Type B pancreatic cell (in vitro differentiated cells): ENCODE results near the gene MKLN1. TPM values are rescaled to one million over a fixed set of nuclear protein-coding genes. Genes with fewer than 3 reads are reported as not detected.

ENCODE experiments used
- DNase-seq: peaks from one replicate; pipeline ENCODE4 v3.0.0; 2021; ENCODE audit warnings: mixed read lengths; ENCODE audit not compliant: unreplicated experiment; ENCODE audit errors: extremely low spot score
- H3K27ac Mint-ChIP-seq: 2 replicates; pipeline ENCODE4 v1.8.0; 2021; ENCODE audit warnings: mild to moderate bottlenecking, mixed read lengths
- H3K27me3 Mint-ChIP-seq: 2 replicates; pipeline ENCODE4 v1.8.0; 2021; ENCODE audit warnings: mixed read lengths
- H3K36me3 Mint-ChIP-seq: 2 replicates; pipeline ENCODE4 v1.8.0; 2021; ENCODE audit warnings: mixed read lengths
- H3K4me1 Mint-ChIP-seq: one replicate; pipeline ENCODE4 v1.8.0; 2021; ENCODE audit warnings: mixed read lengths; ENCODE audit not compliant: unreplicated experiment
- H3K4me3 Mint-ChIP-seq: 2 replicates; pipeline ENCODE4 v1.8.0; 2021; ENCODE audit warnings: mild to moderate bottlenecking, mixed read lengths
- H3K9me3 Mint-ChIP-seq: 2 replicates; pipeline ENCODE4 v1.8.0; 2021; ENCODE audit warnings: mixed read lengths
- total RNA-seq: library from RNA; stranded (reverse); gene quantifications from 2 replicates; pipeline ENCODE4 v1.2.1, GENCODE V29; 2021; ENCODE audit warnings: low replicate concordance
- TF ChIP-seq, protein P1 (sequence below): fragments of 200-600 bp; sonication (generic); conservative IDR thresholded peaks from 2 replicates; pipeline ENCODE4 v1.5.0; 2021; ENCODE audit warnings: antibody characterized with exemption, mild to moderate bottlenecking

The MKLN1 gene
- total RNA-seq, 1 donor from 2014 or later = 47.7 TPM

DNA sequence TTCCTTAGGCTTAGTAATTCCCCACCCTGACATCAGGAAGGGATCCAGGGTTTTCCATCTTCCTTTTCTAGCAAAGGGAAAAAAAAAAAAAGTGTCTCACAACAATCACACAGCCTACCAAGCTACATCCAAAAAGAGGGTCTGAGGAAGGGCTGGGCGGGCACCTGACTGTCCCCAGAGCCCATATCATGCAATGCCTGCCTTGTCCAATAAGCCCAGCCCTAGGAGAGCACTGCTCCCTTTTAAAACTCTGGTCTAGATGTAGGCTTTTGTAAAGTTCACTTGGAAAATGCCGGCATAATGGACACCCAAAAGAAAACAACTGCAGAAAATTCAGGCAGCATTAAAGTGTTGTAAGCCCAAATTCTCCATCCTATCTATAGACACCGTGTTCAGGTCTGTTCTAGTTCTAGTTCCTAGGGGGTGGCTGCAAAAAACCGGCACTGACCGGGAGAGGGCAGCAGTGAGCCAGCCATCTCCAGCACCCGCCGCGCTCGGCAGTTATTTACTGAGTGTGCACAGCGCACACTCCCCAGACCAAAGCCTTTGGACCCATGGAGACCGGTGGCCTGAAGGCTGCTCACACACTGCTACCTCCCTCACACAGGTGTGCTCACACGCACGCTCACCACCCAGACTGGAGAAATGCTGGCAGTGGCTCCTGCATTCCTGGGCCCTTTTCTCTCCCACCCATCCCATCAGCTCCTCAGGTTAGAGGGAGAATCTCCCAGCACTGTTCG is 180.1 kb downstream of the MKLN1 start:
- TF ChIP-seq, protein P1, sequence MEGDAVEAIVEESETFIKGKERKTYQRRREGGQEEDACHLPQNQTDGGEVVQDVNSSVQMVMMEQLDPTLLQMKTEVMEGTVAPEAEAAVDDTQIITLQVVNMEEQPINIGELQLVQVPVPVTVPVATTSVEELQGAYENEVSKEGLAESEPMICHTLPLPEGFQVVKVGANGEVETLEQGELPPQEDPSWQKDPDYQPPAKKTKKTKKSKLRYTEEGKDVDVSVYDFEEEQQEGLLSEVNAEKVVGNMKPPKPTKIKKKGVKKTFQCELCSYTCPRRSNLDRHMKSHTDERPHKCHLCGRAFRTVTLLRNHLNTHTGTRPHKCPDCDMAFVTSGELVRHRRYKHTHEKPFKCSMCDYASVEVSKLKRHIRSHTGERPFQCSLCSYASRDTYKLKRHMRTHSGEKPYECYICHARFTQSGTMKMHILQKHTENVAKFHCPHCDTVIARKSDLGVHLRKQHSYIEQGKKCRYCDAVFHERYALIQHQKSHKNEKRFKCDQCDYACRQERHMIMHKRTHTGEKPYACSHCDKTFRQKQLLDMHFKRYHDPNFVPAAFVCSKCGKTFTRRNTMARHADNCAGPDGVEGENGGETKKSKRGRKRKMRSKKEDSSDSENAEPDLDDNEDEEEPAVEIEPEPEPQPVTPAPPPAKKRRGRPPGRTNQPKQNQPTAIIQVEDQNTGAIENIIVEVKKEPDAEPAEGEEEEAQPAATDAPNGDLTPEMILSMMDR = peak; percentile 93
- Mint-ChIP-seq H3K4me1 (peaks cover 19% of the 10 kb centered on the region), H3K27me3 (no peaks in the 10 kb centered on the region), H3K9me3 (no peaks in the 10 kb centered on the region), H3K4me3 (no peak overlapping the region), H3K36me3 (no peaks in the 10 kb centered on the region), H3K27ac (peak overlapping the region; percentile 58)
- peak; percentile 84 for DNase-seq

DNA sequence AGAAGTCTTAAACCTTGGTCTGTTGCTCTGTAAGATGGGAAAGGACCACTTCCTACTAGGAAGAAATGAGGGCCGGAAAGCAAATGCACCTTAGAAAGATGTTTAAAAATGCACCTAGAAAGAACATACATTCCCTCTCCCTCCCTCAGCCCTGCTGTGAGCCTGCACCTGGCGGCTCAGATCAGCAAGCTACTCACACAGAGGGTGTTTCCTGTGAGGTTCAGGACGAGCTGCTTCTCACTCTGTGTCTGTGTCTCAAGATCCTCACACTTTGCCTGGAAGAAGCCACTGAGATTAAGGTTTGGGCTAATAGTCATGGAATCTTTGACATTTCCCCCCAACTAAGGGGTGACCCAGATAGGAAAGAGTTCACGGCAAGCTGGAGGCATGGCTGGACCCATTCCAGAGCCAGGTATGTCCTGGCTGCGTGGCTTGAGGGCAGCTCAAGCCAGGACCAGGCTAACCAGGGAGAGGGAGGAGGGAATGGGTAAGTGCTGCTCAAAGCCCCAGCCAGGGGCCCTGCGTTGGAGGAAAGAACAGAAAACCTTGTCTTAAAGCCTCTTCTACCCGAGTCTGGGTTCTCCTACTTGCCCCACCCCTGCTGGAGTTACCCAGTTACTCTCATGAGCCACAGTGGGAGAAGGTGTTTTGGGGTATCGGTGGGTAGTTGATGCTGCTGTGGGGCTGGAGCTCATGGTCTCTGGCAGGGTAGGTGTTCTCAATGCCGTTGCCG is 181.2 kb downstream of the MKLN1 start:
- TF ChIP-seq, protein P1 = no peak
- H3K27me3 Mint-ChIP-seq = peaks cover 5% of the 10 kb centered on the region
- peaks cover 22% of the 10 kb centered on the region for H3K4me1 Mint-ChIP-seq
- H3K4me3 Mint-ChIP-seq = no peak overlapping the region
- DNase-seq = no peak
- H3K9me3 Mint-ChIP-seq = no peaks in the 10 kb centered on the region
- H3K36me3 Mint-ChIP-seq = no peaks in the 10 kb centered on the region
- H3K27ac Mint-ChIP-seq = no peak overlapping the region

DNA sequence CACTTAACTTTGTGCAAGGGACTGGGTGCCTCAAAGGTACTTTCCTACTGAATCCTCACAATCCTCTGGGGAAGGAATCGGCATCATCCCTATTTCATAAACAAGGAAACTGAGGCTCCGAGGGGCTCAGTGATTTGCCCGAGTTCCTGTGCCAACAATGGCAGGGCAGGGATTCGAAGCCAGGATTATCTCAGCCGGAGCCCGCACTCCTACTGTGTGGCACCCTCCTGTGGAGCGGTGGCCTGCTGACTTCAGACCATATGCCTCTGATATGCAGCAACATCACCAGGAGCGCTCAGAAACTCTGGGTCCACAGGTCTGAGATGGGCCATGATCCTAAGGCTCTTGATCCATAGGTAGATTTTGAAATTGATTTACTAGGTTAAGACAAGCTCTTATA is 182.1 kb downstream of the MKLN1 start:
- no peak overlapping the region for H3K27ac Mint-ChIP-seq
- TF ChIP-seq, protein P1 = no peak
- no peaks in the 10 kb centered on the region for H3K36me3 Mint-ChIP-seq

DNA sequence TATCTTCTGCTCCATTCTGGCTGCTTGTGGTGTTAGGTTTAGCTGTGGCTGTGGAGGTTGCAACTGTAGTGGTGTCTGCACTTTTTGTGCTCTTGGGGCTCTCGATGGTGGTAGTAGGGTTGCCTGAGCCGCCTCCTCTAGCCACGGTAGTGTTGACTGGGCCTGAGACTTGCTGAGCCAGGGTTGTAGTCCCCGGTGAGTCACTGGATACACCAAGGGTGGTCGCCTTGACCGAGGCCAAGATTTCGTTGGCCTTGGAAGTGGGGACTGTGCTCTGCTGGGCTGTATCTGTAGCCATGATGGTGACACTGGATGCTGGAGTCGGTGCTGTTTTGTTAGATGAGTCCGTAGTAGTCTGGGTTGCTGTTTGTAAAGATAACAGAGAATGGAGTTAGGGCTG is 183.4 kb downstream of the MKLN1 start:
- Mint-ChIP-seq H3K4me1 (peaks cover 16% of the 10 kb centered on the region), H3K27me3 (peaks cover 5% of the 10 kb centered on the region), H3K27ac (no peak overlapping the region), H3K36me3 (no peaks in the 10 kb centered on the region), H3K9me3 (no peaks in the 10 kb centered on the region), H3K4me3 (no peak overlapping the region)
- no peak for DNase-seq
- TF ChIP-seq, protein P1 = no peak

More for the DNA sequence above, 182.1 kb downstream of the MKLN1 start:
- peaks cover 5% of the 10 kb centered on the region for H3K27me3 Mint-ChIP-seq
- H3K9me3 Mint-ChIP-seq = no peaks in the 10 kb centered on the region
- DNase-seq = no peak
- H3K4me3 Mint-ChIP-seq = no peak overlapping the region
- H3K4me1 Mint-ChIP-seq = peaks cover 18% of the 10 kb centered on the region

DNA sequence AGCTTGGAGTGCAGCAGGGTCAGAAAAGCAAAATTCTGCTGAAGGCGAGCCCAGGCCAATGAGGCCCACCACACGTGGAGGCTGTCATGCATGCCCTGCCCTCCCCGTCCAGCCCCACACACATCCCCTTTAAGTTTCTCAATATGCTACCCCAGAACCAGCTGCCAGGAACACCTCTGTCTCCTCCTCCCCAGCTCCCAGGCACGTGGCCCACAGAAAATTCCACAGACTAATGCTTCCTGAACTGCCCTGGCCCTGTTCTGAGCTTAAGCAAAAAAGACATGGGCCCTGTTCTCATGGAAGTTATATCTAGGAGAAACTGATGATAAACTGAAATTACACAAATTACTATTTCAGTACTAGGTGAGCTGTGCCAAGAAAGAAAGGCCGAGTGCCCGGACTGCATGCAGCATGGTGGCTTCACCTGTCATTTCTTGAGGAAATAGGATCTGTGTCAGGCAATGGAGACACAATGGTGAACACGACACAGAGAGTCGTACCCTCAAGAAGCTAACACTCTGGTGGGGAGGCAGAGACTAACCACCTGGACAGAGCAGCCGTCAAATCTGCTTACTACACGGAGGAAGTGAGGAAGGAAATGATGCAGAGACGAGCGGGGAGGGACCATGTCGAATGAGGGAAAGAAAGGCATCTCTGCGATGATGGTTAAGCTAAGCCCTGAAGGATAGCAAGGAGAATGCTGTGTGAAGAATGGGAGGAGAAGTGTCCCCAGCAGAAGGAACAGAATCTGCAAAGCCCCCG is 184.3 kb downstream of the MKLN1 start:
- Mint-ChIP-seq H3K9me3 (no peaks in the 10 kb centered on the region), H3K36me3 (no peaks in the 10 kb centered on the region), H3K4me1 (peaks cover 16% of the 10 kb centered on the region), H3K27me3 (peaks cover 5% of the 10 kb centered on the region), H3K27ac (peak overlapping the region; percentile 60), H3K4me3 (no peak overlapping the region)
- no peak for DNase-seq
- TF ChIP-seq, protein P1 = no peak
